Dermis microvascular lymphatic vessel endothelial cell (primary cell): ENCODE results near the gene PA2G4. TPM values are rescaled to one million over a fixed set of nuclear protein-coding genes. Genes with fewer than 3 reads are reported as not detected.

ENCODE experiments used
- total RNA-seq: library from RNA; depleted of rRNA; stranded (reverse); fragments of >200 nt; gene quantifications from 2 replicates; pipeline ENCODE4 v1.2.1, GENCODE V29; 2014

PA2G4 gene
- total RNA-seq, 1 donor from 2014 or later, result 130 TPM

Other genes with a start within 250 kb of the PA2G4 start
- 21.1 and 25.5 TPM in 2 replicates for gene PYM1, start 176.7 kb upstream of the PA2G4 start, total RNA-seq
- 18.0 and 18.9 TPM in 2 replicates for gene DGKA, start 173.4 kb upstream of the PA2G4 start, total RNA-seq
- 0.51 and 0.63 TPM in 2 replicates for gene PMEL, start 138.5 kb upstream of the PA2G4 start, total RNA-seq
- gene CDK2, start 137.7 kb upstream of the PA2G4 start, total RNA-seq, result 24.0 and 26.3 TPM in 2 replicates
- gene RAB5B, start 130.5 kb upstream of the PA2G4 start, total RNA-seq, result 37.2 and 46.9 TPM in 2 replicates
- 9.0 and 11.1 TPM in 2 replicates for gene SUOX, start 107.3 kb upstream of the PA2G4 start, total RNA-seq
- gene IKZF4, start 83.5 kb upstream of the PA2G4 start, total RNA-seq, result 0.13 and 0.38 TPM in 2 replicates
- 90.9 and 107 TPM in 2 replicates for gene RPS26, start 62.6 kb upstream of the PA2G4 start, total RNA-seq
- 0.25 and 0.26 TPM in 2 replicates for gene ERBB3, start 24.4 kb upstream of the PA2G4 start, total RNA-seq
- gene RPL41, start 12.1 kb downstream of the PA2G4 start, total RNA-seq, result 2,319 and 2,425 TPM in 2 replicates
- gene ZC3H10, start 13.7 kb downstream of the PA2G4 start, total RNA-seq, result 2.7 and 3.3 TPM in 2 replicates
- gene ESYT1, start 23.7 kb downstream of the PA2G4 start, total RNA-seq, result 320 and 356 TPM in 2 replicates
- 60.3 and 87.9 TPM in 2 replicates for gene MYL6B, start 48.0 kb downstream of the PA2G4 start, total RNA-seq
- 2,234 and 2,594 TPM in 2 replicates for gene MYL6, start 53.8 kb downstream of the PA2G4 start, total RNA-seq
- 32.6 and 43.2 TPM in 2 replicates for gene SMARCC2, start 84.9 kb downstream of the PA2G4 start, total RNA-seq
- 61.4 and 90.8 TPM in 2 replicates for gene RNF41, start 117.4 kb downstream of the PA2G4 start, total RNA-seq
- 21.6 and 22.5 TPM in 2 replicates for gene NABP2, start 119.8 kb downstream of the PA2G4 start, total RNA-seq
- not detected in 2 replicates for gene SLC39A5, start 125.5 kb downstream of the PA2G4 start, total RNA-seq
- 10.1 and 17.1 TPM in 2 replicates for gene ANKRD52, start 153.8 kb downstream of the PA2G4 start, total RNA-seq
- gene COQ10A, start 162.4 kb downstream of the PA2G4 start, total RNA-seq, result 6.0 and 10.0 TPM in 2 replicates
- 119 and 132 TPM in 2 replicates for gene CS, start 195.8 kb downstream of the PA2G4 start, total RNA-seq
- gene CNPY2, start 211.4 kb downstream of the PA2G4 start, total RNA-seq, result 61.0 and 73.5 TPM in 2 replicates
- gene PAN2, start 229.4 kb downstream of the PA2G4 start, total RNA-seq, result 6.7 and 9.6 TPM in 2 replicates
- 0.13 TPM in 1 of 2 replicates, not detected in the other for gene IL23A, start 234.3 kb downstream of the PA2G4 start, total RNA-seq